Measurements from ENCODE around the gene SLC29A3.

SLC29A3 gene

GRCh38 chr10:71325267-71325666 is 6.2 kb downstream of the SLC29A3 start:
- DNase-seq: no peak

DNA sequence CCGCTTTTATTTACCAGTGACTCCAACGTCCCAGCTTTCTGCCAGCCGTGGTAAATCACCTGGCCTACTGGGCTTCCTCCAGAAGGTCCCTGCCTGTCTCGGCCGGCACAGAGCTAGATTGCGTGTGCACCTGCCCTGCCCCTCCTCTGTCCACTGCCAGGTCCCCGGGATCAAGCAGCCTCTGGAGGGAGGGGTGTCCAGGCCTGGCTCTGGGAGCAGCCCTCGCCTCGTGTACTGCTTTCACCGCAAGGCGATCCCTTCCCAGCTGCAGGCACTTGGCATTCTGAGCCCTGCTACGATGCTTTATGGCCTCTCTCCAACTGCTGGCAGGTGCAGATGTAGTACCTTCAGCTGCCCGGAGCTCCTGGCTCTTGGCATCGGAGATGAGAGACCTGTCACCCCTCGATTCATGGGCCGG is 7.4 kb downstream of the SLC29A3 start:
- no peak for DNase-seq

- no peak for DNase-seq
Observed at GRCh38 chr10:71330789-71331404, 11.8 kb downstream of the SLC29A3 start.

DNA sequence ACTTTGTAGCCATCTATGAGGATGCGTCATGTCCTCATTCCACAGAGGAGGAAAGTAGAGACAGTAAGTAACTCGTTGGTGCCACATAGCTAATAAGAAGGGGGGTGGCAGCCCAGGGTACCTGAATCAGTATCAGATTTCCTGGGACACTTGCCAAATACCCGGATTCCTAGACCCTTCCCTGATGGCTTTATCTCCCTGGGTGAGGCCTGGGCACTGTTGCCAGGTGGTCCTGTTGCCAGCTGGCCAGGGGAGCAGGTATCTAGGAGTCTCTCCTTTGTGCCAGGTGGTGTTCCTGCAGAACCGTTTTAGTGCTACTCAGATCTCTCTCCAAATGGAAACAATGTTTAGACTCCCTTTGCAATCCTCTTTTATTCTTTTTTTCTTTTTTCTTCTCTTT is 12.7 kb downstream of the SLC29A3 start:
- DNase-seq: no peak

DNA sequence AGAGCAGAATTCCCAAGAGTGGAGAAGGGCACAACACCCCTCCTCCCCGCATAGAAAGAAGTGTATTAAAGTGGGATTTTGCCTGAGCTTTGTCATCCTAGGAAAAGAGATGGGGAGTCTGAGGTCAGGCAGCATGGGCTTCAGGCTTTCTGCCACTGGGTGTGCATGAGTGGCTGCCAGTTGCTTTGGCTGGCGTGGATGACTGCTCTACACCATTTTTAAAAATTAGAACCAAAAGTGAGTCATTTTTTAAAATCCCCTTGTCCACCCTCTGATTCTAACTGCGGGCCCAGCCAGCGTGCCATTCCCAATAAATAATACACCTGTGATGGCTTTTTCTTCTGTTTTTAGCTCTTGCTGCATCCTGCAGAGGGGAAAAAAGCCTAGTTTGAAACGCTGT is 13.4 kb downstream of the SLC29A3 start:
- no peak for DNase-seq

DNA sequence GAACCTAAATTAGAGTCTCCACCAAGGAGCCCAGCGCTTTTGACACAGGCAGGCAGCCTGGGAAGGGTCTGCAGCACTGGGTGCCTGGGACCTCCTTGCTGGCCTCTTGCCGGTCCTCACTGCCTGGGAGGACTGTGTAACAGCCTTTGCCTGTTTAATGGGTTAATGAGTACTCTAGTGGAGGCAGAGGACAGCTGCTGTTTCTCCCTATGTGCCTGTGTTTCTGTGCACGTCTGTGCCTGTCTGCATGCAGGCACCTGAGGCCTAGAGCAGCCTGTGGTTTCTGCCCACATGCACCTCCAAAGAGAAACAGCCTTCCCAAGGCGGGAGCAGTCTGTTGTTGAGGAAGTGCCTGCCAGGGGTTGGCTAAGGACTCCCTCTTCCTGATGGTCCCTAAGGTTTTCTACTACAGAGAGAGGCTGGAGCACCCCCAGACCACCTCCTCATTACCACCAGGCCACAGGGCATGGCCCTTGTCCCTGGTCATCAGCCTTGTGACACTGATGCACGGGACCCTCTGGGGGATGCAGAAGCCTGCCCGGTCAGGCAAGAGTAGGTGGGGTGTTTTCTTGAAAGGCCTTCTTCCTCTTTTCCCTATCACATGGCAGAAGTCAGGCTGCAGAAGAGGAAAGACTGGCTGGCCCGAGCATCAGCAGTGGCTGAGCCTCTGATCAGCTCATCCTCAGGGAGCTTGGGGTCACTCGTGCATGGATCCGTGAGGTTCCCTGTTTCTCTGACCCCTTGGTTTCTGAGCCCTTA is 14.2 kb downstream of the SLC29A3 start:
- no peak for DNase-seq

GRCh38 chr10:71334221-71334791 is 15.2 kb downstream of the SLC29A3 start:
- no peak for DNase-seq

DNA sequence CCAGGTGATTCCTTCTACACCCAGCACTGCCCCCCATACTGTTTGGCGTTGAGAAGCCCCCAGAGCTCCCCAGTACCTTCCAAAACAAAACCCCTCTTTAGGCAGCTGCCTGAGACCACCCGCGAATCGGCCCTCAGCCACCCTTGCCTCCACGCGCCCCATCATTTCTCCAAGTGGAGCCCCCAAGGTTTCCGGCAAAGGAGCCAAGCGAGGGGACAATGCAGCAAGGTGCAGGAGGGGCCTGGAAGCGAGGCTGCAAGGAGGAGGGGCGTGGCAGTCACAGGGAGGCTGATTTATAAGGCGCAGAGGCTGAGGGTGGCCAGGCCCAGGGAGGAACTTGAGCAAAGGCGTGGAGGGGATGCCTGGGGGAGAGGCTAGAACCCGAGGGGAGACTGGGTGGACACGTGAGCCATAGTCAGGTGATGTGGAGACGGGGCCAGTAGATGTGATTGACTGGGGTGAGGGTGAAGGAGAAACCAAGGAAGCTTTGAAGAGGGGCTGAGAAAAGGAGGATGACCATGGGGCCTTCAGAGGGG is 16.2 kb downstream of the SLC29A3 start:
- no peak for DNase-seq

- DNase-seq: no peak
Observed at GRCh38 chr10:71336632-71337031, 17.6 kb downstream of the SLC29A3 start.

GRCh38 chr10:71337219-71337701 is 18.2 kb downstream of the SLC29A3 start:
- DNase-seq: no peak

- DNase-seq: no peak
Observed at GRCh38 chr10:71338728-71339495, 19.9 kb downstream of the SLC29A3 start.

DNA sequence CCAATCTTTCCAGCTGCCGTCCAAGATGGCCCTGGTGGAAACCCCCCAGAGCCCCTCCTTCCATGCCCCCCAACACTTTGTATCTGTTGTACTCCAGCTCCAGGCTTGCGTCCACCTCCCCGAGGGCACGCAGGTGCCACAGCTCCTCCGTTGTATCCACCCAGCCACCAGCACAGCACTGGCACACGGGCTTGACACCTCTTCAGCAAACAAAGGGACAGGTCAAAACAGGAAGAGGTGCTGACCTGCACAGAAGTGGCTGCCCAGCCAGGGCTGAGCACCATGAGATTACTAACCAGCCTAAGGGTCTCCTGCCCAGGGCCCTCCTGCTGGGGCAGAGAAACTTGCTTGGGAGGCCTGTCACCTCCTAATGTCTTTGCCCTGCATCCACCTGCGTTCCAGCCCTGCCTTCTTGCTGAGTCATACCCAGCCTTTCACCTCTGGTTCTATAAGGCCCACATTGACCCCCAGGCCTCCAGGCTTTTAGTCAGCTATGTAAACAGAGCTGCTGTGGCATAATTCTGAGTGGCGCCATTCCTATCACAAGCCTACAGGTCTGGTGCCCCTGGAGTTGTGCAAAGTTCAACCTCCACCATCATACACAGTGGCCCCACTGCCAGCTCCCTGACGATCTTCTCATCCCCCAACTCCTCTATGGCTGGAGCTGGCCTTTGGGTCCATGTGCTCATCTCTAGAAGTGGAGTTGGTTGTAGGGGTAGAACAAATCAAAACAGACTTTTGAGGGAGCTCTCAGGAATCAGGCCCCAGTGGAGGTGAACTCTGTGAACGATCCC is 20.9 kb downstream of the SLC29A3 start:
- DNase-seq: no peak

DNA sequence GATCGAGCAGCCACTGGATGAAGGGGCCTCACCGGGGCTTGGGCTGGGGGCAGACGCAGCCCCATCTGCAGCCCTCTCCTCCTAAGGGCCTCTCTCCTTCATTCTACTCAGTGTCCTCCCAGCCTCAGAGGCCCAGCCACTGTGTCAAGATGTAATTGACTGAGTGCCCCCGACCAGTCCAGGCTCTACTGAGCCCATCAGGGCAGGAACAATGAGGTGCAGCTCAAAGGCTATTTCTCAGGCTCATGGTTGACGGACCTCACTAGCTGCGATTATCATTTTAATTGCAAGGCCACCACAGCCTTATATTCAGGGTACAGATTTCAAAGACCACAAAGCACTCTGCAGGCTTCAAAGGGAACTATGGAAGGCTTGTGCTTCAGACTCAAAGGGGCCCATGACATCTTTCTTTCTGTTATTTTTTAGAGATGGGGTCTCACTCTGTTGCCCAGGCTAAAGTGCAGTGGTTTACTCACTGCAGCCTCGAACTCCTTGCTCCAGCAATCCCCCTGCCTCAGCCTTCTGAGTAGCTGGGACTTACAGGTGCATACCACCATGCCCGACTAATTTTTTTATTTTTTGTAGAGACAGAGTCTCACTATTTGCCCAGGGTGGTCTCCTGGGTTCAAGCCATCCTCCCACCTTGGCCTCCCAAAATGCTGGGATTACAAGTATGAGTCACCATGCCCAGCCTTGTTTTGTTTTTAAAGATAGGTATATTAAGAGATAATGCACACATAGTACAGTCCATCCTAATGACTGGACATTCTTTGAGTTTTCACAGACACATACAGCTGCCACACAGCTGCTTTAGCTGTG is 23.7 kb downstream of the SLC29A3 start:
- DNase-seq: no peak

DNA sequence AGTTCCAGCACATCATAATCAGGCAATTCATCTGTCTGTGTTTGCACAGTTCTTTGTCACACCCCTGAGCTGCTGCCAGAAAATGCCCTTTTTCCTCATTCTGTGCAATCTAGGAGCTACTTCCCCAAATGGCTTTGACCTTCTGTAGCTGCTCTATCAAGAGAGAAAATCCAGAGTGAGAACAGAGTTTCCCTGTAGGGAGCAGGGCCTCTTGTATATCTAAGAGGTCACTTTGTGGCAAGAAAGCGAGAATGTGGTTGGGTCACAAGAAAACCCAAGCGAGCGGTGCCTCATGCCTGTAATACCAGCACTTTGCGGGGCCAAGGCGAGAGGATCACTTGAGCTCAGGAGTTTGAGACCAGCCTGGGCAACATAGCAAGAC is 24.3 kb downstream of the SLC29A3 start:
- DNase-seq: no peak

GRCh38 chr10:71344154-71344925 is 25.3 kb downstream of the SLC29A3 start:
- DNase-seq: no peak

GRCh38 chr10:71344993-71345480 is 26.0 kb downstream of the SLC29A3 start:
- DNase-seq: no peak

GRCh38 chr10:71345694-71346093 is 26.6 kb downstream of the SLC29A3 start:
- no peak for DNase-seq

GRCh38 chr10:71346731-71347130 is 27.7 kb downstream of the SLC29A3 start:
- no peak for DNase-seq

DNA sequence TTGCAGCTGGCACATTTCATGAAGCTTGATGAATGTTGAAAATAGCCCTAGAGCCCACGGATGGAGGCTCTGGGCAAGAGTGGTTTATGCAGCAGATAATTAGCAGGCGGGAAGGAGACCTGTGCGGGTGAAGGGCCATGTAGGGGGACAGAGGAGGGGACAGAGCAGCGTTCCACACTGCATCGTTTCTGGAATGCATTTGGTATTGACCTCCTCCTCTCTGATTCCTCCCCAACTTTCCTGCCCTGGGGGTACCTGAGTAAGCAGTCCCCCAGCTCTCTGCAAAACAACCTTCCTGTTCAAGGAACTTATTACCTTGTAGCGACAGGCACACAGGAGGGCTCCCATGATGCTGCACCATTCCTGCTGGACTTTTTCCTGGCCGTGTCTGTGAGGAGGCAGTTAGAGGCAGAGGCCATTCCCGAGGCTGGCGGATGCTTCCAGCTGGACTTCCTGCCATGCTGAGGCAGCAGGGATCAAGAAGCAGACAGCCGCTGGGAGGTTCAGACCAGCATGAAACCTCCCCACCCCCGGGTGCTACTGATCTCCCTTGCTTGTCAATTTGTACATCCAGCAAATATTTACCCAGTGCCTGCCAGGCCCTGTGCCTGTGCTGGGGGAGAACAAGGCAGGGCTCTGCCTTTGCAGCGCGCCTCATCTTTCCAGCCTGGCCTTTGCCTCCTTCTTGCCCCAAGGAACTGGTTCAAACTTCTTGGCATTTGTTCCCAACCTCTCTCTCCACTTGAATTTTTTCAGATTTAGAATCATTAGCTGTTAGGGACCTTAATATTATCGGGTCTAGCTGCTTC is 28.7 kb downstream of the SLC29A3 start:
- no peak for DNase-seq

DNA sequence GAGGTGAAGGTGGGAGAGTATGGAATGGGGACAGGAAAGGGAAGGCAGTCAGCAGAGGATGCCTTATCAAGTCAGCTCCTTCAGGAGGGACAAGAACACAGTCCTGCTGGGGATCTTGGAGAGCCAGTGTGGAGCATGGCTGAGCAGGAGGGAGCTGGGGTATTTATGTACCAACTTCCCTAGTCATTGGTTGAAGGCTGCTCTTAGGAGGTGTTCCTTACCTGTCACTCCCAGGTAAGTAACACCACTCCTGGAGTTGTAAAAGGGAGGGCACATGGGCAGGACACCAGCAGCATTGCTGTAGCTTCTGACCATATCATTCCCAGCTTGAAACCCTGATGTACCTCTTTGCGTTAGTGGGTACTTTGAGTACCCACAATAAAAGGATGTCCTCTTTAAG is 29.8 kb downstream of the SLC29A3 start:
- DNase-seq: no peak
